HG03039 (cell line): Measurements from ENCODE around the gene RBM20.

Source experiments
- ATAC-seq: cut with Tn5 transposase; IDR thresholded peaks from one replicate; pipeline ENCODE4 v1.9.1; 2021; ENCODE audit warnings: mild to moderate bottlenecking, moderate library complexity; ENCODE audit not compliant: unreplicated experiment

The RBM20 gene

DNA sequence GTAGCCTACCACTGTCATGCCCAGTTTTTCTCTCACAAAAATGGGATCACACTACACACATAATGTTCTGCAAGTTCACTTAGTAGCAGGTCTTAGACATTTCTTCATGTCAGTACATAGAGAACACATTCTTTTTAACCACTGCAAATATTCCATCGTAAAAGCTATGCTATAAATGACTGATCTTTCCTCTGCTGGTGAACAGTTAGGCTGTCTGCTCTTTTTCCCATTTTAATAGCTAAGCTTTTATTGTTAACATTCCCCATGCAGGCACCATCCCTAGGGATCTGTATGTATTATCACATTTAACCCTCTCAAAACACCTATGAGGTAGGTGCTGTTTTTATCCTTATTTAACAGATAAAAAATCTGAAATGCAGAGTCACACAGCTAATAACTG is 181.4 kb downstream of the RBM20 start:
- ATAC-seq: no peak

GRCh38 chr10:110827410-110827809 is 183.3 kb downstream of the RBM20 start:
- no peak for ATAC-seq

DNA sequence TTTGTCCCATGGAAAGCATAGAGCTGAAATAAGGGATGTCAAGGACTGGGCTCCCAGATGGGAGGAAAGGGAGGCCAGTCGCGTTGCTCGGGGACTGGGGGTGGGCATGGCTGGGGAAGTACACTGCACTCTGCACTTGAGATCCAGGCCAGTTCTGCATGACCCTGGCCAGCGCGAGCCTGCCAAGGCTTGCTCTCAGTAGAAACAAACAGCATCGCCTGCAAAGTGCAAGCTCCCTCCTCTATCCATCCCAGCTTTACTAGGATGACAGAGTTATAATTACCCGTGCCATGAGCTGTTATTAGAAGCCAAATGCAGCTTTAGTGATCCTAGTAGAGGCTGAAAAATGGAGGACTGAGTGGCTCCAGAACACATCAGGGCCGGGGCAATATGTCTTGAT is 183.7 kb downstream of the RBM20 start:
- no peak for ATAC-seq

DNA sequence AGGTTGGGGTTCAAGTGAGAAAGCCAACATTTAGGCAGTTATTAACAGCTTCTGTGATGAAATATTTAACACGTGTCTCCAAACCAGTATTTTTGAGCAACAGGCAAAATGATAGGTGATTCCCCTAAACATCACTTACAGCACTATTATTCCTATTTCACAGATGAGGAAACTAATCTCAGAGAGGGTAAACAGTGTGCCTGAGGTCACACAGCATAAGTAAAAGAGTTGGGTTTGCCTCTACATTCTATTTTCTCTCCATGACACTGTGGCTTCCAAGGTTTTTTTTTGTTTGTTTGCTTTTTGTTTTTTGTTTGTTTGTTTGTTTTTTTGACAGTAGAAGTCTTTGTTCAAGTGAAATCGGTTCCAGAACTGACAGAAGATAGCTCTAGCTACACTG is 184.4 kb downstream of the RBM20 start:
- no peak for ATAC-seq

- no peak for ATAC-seq
Measured at GRCh38 chr10:110829721-110830410, 185.7 kb downstream of the RBM20 start.

GRCh38 chr10:110833234-110833940 is 189.3 kb downstream of the RBM20 start:
- no peak for ATAC-seq

- ATAC-seq: no peak
Measured at GRCh38 chr10:110833941-110834628, 189.9 kb downstream of the RBM20 start.

- no peak for ATAC-seq
Measured at GRCh38 chr10:110834629-110835301, 190.6 kb downstream of the RBM20 start.

DNA sequence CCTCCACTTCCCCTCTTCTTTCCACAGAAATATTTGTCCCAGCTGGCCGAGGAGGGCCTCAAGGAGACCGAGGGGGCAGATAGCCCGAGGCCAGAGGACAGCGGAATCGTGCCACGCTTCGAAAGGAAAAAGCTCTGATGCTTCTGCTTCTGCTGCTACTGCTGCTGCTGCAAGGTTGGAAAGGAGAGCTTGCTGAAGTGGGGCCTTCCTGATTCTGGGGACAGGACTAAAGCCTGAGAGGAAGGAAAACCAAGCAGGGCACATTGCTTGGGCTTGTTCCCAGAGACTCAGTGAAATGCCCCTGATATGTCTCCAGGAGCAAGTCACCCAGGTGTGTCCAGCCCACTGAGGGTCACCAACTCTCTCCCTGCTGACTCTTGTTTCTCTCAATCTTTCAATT is 191.7 kb downstream of the RBM20 start:
- ATAC-seq: no peak

GRCh38 chr10:110836706-110837105 is 192.6 kb downstream of the RBM20 start:
- no peak for ATAC-seq

- ATAC-seq: no peak
Measured at GRCh38 chr10:110837418-110838171, 193.5 kb downstream of the RBM20 start.

- ATAC-seq: no peak
Measured at GRCh38 chr10:110840225-110840922, 196.2 kb downstream of the RBM20 start.

- ATAC-seq: no peak
Measured at GRCh38 chr10:110840923-110841428, 196.8 kb downstream of the RBM20 start.

DNA sequence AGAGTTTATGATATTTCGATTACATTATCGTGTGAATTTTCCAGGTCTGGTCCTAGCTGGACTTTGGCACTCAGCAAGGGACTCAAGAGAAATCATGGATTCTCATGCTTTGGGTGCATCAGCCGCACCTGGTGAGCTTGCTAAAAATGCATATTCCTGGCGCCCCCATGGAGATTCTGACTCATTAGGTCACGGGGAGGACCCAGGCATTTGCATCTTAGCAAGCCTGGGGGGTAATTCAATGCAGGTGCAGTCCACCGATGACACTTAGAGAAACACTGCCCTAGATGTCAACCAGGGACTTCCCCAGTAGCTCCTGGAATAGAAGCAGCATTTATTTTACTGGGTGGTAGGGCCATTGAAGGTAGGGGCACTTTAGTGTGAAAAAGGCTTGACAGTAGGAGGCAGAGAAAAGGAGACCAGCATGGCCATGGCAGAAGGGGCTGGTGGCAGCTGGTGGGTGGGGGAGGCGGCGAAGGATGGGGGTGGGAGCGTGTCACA is 197.7 kb downstream of the RBM20 start:
- peak; percentile 69 for ATAC-seq

- no peak for ATAC-seq
Measured at GRCh38 chr10:110842326-110842904, 198.3 kb downstream of the RBM20 start.

- ATAC-seq: peak; percentile 59
Measured at GRCh38 chr10:110843031-110843430, 198.9 kb downstream of the RBM20 start.

GRCh38 chr10:110843796-110844616 is 199.9 kb downstream of the RBM20 start:
- ATAC-seq: no peak

DNA sequence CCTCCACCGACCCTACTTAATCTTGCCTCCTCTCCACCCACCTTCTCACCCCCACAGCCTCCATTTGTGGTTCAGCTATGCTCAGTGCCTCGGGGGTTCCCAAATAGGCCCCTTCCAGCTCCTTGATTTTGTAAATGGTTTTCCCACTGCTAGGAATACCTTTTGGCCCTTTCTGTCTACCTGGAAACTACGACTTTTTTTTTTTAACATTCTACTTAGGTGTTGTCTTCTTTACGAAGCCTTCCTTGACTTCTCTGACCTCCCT is 200.4 kb downstream of the RBM20 start:
- no peak for ATAC-seq
